Measurements from ENCODE around the gene ELOVL5.
"Not testable (repeated sequence)": the region's sequence is repeated elsewhere in the genome, so short reads cannot be mapped to it uniquely, and the experiment has no call there.

The ELOVL5 gene

GRCh38 chr6:53359095-53359842 is 10.5 kb upstream of the ELOVL5 start:
- peak; percentile 91 for DNase-seq

DNA sequence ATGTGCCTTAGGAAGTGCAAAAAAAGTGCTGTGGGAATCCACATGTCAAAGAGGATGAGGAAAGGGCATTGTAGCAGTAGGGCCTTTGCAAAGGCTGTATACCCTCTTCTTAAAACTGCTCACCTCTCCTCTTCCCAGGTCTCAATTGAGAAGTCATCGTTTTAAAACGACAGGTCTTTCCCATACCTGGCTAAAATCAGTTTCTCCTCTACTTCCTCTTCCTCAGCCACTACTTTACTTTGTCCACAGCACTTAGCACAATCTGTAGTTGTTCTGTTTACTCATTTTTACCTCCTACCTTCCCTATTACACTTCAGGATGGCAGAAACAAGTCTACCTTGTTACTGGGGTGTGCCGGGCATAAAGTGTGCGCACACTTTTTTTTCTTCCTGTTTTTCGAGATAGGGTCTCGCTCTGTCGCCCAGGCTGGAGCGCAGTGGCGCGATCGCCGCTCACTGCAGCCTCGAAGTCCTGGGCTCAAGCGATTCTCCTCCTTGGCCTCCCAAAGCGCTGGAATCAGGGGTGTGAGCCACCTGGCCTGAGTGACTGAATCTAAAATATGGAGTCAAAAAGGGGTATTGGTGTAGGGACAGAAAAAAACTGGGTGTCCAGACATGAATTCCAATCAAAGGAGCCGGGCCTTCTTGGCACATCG is 9.8 kb upstream of the ELOVL5 start:
- DNase-seq, result peak; percentile 33

GRCh38 chr6:53357576-53358360 is 9.0 kb upstream of the ELOVL5 start:
- no peak for DNase-seq

DNA sequence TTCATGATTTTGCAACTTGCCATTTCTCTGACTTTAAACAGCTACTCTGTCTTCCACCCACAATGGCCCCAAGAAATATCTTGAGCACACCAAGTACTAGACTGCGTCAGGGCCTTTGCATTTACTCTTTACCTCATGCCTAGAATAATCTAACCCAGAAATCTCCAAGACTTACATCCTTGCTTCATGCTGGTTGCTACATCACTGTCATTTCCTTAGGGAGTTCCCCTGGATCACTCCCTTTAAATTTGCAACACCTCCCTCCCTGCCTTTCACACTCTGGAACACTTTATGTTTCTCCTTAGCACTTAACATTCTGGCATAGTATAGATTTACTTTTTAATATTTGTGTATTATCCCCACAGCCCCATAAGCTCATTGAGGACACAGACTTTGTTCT is 4.9 kb upstream of the ELOVL5 start:
- no peak for DNase-seq

GRCh38 chr6:53352360-53352759 is 3.6 kb upstream of the ELOVL5 start:
- no peak for DNase-seq

DNA sequence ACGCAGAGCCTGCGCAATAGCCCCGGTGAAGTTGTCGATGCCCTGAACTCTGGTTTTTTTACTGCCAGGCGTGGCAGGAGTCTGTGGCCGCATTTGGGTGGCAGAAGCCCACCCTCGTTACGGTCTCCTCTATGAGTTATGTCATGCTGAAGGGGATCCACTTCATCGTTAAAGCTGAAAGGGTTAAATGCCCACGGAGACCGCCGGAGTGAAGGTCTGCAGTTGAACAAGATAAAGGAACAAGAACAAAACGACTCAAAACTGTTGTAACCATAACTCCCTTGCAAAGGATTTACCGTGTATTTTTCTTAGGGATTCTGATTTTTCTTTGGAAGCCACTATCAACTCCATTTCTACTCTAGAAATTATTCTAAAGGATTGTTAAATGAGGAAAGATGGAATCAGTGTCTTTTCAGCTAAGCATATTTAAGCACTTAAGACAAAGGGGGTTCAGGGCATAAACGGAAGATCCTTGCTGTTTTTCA is 501 bp upstream of the ELOVL5 start:
- no peak for DNase-seq

- peak; percentile 56 for DNase-seq
These were observed 804 bp downstream of the ELOVL5 start for GRCh38 chr6:53347921-53348370.

DNA sequence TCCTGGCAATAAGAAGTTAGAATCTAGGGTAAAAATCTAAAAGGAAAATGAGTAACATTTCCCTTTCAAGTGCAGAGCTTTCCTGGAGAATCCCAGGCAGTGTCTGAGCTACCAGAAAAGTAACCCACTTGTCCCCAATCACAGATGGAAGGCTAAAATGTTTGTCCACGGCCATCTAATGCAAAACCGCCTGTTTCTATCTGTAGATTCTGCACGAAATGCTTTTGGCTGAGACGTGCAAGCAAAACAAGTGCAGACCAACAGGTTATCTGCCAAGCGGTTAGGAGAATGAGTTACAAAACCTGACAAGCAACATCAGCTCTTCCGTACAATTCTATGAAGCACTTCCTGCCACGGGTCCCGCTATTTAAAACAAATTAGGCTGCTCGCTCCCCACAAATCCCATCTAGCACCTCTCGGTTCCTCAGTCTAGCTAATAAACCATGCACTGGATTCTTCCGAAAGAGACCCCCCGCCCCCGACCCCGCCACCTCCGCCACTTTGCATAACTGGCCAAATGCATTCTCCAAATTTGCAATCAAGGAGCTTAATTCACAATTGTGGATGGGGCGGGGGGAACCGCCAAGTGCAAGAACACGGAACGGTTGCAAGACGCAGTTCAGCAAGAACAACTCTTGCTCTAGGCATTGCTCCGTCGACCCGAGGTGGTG is 1.4 kb downstream of the ELOVL5 start:
- peak; percentile 58 for DNase-seq

GRCh38 chr6:53346049-53346448 is 2.7 kb downstream of the ELOVL5 start:
- DNase-seq, result not testable (repeated sequence)

- DNase-seq, result peak; percentile 14
These were observed 3.8 kb downstream of the ELOVL5 start for GRCh38 chr6:53344969-53345368.

GRCh38 chr6:53343092-53343491 is 5.7 kb downstream of the ELOVL5 start:
- no peak for DNase-seq

GRCh38 chr6:53342217-53342616 is 6.5 kb downstream of the ELOVL5 start:
- DNase-seq, result no peak

DNA sequence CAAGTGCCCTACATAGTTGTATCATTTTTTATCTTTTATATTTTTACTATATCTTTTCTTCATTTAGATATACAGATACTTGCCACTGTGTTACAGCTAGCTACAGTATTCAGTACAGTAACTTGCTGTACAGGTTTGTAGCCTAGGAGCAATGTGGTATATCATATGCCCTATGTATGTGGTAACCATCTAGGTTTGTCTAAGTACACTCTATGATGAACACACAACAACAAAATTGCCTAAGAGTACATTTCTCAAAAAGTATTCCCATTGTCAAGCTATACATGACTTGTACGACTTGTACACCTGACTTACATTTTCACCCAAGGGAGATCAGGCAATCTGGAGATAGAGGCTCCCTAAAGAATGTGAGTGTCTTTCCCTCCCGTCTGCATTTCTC is 8.2 kb downstream of the ELOVL5 start:
- no peak for DNase-seq

DNA sequence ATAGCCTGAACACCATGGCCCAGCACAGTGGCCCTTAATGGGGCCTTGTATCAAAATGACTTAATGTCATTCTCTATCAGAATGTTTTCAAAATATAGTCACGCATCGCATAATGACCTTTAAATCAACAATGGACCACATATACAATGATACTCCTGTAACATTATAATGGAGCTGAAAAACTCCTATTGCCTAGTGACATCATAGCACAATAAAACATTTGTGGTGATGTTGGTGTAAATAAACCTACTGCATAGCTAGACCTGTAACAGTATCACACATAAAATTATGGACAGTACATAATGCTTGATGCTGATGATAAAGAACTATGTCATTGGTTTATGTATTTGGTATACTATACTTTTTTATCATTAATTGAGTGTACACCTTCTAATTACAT is 9.3 kb downstream of the ELOVL5 start:
- no peak for DNase-seq

DNA sequence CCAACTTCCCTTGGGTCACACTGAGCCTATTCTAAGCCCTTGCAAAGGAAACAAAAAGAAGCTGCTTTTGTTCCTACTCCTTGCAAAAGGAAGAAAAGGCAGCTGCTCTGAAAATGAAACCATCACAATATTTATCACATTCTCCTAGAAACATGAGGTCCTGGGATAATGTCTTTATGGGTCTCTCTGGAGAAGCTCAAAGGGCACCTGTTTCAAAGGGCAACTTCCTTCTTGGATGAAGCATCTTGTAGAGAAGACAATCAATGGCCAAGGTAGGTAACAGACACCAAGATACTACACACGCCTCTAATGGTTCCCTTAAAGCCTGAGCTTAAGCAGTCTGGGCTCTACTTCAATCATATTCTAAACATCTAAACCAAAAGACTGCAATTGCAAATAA is 10.4 kb downstream of the ELOVL5 start:
- no peak for DNase-seq

DNA sequence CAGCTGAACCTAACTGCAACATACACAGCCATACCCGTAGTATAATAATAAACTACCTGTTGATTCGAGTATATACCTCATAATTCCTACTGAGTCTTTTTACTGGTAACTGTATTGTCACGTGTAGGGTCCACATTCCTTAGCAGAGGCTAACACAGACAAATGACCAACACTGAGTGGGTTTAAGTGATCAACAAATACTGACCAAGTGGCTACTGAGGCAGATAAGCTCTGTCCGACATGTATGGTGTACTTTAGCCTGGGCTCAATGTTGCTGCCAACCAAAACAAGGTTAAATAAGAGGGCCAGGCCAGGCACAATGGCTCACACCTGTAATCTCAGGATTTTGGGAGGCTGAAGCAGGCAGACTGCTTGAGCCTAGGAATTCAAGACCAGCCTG is 12.7 kb downstream of the ELOVL5 start:
- DNase-seq, result no peak

DNA sequence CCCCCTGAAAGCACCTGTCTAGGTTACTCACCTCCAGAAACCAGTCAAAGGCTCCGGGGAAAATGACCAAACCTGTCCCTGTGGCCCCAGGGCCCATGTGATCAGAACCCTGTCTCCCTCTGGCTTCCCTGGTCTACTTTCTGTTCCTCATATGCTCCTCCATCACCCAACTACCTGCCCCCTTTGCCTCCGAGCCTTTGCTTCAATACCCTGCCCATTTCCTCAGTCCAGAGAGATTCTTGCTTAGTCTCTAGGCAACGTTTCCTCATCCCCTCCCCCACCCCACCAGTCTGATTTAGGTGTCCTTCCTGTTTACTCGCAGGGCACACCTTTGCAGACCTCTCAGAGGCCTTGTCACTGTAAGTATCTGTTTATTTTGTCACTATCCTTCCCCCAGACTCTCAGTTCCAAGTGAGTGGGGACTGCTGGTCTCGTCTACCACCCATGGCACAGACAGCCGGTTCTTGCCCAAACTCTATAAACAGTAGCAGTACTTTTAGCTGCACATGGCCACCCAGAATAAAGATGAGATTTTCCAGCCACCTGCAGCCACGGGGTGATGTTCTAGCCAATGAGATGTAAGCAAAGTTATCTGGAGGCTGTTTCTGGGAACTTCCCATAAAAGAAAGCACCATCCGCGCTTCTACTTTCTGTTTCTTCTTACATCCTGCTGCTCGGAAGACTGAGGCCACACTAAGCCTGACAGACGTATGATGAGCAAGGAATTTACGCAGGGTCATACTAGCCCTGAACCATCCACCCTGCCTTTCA is 13.3 kb downstream of the ELOVL5 start:
- peak; percentile 84 for DNase-seq

- no peak for DNase-seq
These were observed 15.0 kb downstream of the ELOVL5 start for GRCh38 chr6:53333439-53334408.

GRCh38 chr6:53331678-53332077 is 17.1 kb downstream of the ELOVL5 start:
- no peak for DNase-seq

DNA sequence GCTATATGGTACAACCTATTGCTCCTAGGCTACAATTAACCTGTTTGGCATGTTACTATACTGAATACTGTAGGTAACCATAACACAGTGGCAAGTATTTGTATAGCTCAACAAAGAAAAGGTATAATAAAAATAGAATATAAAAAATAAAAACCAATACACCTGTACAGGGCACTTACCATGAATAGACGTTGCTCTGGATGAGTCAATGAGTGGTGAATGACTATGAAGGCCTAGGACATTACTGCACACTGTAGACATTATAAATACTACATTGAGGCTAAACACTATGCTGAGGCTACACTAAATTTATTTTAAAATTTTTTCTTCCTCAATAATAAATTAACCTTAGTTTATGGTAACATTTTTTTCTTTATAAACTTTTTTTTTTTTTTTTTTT is 18.6 kb downstream of the ELOVL5 start:
- DNase-seq, result no peak

GRCh38 chr6:53328375-53328774 is 20.4 kb downstream of the ELOVL5 start:
- no peak for DNase-seq
